ENCODE data around the gene JUN. TPM values are rescaled to one million over a fixed set of nuclear protein-coding genes. Genes with fewer than 3 reads are reported as not detected.

The JUN gene
- total RNA-seq, 1 experiment from 2014 or later: 96.2 TPM

DNA sequence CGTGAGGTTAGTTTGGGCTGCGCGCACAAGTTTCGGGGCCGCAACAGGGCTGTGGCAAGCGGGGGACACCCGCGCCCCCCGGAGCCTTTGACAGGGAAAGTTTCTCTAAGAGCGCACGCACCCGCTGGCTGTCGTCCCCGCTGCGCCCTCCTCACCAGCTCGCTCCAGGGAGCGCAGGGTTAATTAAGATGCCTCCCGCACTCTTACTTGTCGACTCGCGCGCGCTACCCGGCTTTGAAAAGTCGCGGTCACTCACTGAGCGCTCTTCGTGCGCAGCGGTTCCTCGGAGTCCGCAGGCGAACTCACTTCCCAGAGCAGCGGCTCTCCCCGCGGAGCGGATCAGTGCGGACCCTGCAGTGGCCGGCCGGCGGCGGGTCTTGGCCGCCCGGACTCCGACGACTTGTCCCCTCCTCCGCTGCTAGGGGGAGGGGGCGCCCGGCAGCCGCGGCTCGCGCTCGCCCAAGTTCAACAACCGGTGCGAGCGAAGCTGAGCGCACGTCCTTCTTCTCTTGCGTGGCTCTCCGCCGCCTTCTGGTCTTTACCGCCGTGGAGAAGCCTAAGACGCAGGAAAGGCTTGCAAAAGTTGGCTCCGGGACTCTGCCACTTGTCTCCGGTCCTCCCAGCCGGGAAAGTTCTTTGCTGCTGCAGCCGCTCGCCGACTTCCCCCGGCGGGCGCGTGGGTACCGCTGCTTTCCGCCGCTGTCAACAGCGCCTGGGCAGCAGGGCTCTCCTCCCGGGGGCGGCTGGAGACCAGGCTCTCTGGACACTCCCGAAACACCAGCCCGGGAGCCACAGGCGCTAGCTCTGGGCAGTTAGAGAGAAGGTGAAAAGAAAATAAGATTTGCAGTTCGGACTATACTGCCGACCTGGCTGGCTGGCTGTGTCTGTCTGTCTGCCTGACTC, 506 bp downstream of the JUN start:
- Histone ChIP-seq H3K9me3 (replicated peaks) (0 out of 2 replicates have a peak, but pooled peaks cover 2% of the 10 kb centered on the region), H3K4me3 (peak overlapping the region; percentile 85), H3K27ac (peak overlapping the region; percentile 98), H3K36me3 (peaks cover 37% of the 10 kb centered on the region), H3K27me3 (no peaks in the 10 kb centered on the region), H3K4me1 (peaks cover 12% of the 10 kb centered on the region)
- DNase-seq: peak; percentile 62 to 70

DNA sequence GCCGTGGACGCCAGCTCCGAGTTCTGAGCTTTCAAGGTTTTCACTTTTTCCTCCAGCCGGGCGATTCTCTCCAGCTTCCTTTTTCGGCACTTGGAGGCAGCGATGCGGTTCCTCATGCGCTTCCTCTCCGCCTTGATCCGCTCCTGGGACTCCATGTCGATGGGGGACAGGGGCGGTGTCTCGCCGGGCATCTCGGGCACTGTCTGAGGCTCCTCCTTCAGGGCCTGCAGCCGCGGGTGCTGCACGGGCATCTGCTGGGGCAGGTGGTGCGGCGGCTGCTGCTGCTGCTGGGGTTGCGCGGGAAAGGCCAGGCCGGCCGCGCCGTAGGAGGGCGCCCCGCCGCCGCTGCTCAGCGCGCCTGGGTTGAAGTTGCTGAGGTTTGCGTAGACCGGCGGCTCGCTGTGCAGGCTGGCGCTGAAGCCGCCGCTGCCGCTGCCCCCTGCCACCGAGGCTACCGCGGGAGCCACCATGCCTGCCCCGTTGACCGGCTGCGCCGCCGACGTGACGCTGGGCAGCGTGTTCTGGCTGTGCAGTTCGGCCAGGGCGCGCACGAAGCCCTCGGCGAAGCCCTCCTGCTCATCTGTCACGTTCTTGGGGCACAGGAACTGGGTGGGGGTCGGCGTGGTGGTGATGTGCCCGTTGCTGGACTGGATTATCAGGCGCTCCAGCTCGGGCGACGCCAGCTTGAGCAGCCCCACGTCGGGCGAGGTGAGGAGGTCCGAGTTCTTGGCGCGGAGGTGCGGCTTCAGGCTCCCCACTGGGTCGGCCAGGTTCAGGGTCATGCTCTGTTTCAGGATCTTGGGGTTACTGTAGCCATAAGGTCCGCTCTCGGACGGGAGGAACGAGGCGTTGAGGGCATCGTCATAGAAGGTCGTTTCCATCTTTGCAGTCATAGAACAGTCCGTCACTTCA, 1.4 kb downstream of the JUN start:
- peak; percentile 62 to 71 for DNase-seq
- Histone ChIP-seq H3K27me3 (no peaks in the 10 kb centered on the region), H3K36me3 (peaks cover 37% of the 10 kb centered on the region), H3K9me3 (replicated peaks) (no peaks in the 10 kb centered on the region), H3K4me3 (peak overlapping the region; percentile 85), H3K4me1 (peaks cover 12% of the 10 kb centered on the region), H3K27ac (peak overlapping the region; percentile 98)

GRCh38 chr1:58781541-58782177, 2.2 kb downstream of the JUN start:
- Histone ChIP-seq H3K27ac (peak overlapping the region; percentile 98), H3K9me3 (replicated peaks) (no peaks in the 10 kb centered on the region), H3K27me3 (no peaks in the 10 kb centered on the region), H3K4me1 (peaks cover 12% of the 10 kb centered on the region), H3K36me3 (peaks cover 37% of the 10 kb centered on the region), H3K4me3 (peak overlapping the region; percentile 85)
- peak; percentile 71 to 87 for DNase-seq

GRCh38 chr1:58780836-58781452, 2.9 kb downstream of the JUN start:
- Histone ChIP-seq H3K9me3 (replicated peaks) (no peaks in the 10 kb centered on the region), H3K4me1 (peaks cover 10% of the 10 kb centered on the region), H3K36me3 (peaks cover 37% of the 10 kb centered on the region), H3K27ac (peak overlapping the region; percentile 98), H3K4me3 (peak overlapping the region; percentile 85), H3K27me3 (no peaks in the 10 kb centered on the region)
- DNase-seq: peak; percentile 21 to 42

DNA sequence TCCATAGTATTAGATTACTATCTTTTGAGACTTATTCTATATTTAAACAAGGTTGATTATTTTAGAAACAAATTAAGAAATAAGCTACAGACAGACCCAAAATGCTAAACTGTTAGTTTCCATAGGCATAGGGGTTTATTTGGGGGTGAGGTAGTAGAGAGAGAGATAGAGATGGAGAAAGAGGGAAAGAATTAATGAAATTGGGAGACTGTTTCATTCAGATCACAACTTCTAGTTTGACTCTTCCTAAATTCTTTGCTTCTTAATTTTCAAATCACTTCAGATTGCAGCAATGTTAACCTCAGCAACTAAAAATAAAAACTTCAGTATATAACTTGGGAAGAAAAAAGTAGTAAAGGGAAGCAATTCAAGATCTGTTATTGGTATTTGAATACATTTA, 3.4 kb downstream of the JUN start:
- Histone ChIP-seq H3K4me1 (peaks cover 8% of the 10 kb centered on the region), H3K4me3 (peak overlapping the region; percentile 85), H3K36me3 (peaks cover 37% of the 10 kb centered on the region), H3K27ac (peak overlapping the region; percentile 98; the same call in 1 of the 2 replicates), H3K9me3 (replicated peaks) (no peaks in the 10 kb centered on the region), H3K27me3 (no peaks in the 10 kb centered on the region)
- DNase-seq: no peak

DNA sequence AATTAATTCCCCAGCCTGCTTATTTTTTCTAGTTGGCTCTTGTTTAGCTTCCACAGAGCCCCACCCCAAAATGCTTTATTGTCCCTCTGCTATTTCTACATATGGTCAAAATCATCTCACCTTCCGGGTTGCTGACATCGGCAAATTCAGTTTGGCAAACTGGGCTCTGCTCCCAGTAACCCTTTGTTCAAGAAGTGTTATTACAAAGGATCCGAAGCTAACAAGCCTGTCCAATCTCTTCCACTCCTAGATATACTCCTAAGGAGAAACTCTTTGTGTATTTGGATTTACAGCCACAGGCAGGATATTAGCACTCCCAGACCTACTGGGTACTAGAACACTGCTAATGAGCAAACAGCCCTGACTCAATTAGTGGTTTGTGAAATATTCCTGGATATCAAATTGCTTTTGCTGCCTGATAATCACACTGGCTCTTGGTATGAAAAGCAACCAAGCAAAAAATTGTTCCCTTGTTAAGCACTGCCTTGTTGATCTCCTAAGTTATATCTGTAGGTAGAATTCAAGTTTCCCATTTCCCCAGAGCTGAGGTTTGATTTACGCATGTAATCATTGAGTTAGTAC, 4.0 kb downstream of the JUN start:
- peak overlapping the region; percentile 2 for H3K27ac ChIP-seq
- DNase-seq: peak; percentile 38 to 71
- H3K36me3 ChIP-seq: peaks cover 37% of the 10 kb centered on the region
- H3K4me1 ChIP-seq: peaks cover 8% of the 10 kb centered on the region
- peak overlapping the region; percentile 85 for H3K4me3 ChIP-seq
- H3K27me3 ChIP-seq: no peaks in the 10 kb centered on the region
- H3K9me3 ChIP-seq (replicated peaks): no peaks in the 10 kb centered on the region

DNA sequence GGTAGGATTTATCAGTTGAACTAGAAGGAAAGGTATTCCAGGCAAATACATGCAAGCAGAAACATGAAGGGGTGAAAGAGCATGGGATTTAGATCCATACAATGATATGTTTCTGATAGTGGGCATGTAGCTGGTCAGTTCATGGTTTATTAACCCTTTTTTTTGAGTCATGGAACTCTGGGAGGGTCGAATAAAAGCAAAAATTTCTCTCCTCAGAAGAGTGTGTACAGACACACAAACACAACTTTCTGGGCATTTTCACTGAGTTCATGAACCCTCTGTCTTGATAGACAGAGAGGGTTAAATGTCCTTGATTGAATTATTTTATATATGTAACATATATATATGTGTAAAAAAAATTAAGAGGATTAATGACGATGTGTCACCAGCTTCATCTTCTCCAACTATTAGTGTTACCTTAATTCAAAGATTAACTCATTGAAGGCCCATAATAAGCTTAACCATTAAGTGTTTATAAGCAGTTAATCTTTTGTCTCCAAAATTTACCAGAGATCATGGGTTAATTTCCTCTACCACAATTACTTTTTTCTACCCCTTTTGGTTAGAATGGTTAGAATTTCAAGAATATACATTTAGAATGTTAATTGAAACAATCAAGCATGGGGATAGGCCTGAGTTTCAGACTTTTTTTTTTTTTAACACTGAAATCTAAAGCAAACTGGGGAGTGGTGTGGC, 4.6 kb downstream of the JUN start:
- H3K27me3 ChIP-seq: no peaks in the 10 kb centered on the region
- H3K9me3 ChIP-seq (replicated peaks): no peaks in the 10 kb centered on the region
- peaks cover 37% of the 10 kb centered on the region for H3K36me3 ChIP-seq
- no peak overlapping the region for H3K4me3 ChIP-seq
- H3K27ac ChIP-seq: peak overlapping the region; percentile 2; the same call in 1 of the 2 replicates
- DNase-seq: no peak
- H3K4me1 ChIP-seq: peaks cover 11% of the 10 kb centered on the region

DNA sequence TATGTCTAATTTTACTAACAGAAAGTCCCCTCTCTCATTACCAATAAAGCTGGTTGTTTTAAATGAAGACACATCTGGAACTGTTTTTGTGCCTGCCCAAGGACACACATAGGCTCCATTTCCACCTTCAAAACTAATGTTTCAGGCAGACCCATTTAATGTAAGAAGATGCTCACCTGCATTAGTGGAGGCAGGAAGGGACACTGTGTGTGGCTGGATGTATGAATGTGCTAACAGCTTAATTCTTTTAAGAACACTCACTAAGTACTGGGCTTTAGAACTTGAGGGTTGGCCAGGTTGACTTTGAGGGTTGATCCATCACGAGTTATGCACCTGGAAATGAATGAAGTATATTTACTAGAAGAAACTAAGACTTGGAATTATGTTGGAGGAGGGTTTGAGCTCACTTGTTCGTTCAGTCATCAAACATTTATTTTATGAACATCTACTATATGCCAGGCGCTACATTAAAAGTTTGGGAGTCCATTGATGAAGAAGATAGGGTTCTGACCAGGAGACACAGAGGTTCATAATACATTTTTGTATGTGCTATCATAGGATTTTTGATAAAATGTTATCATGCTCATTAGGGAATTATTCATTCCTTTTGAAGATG, 5.4 kb downstream of the JUN start:
- no peak for DNase-seq
- no peak overlapping the region for H3K27ac ChIP-seq
- H3K36me3 ChIP-seq: peaks cover 35% of the 10 kb centered on the region
- H3K4me1 ChIP-seq: peaks cover 18% of the 10 kb centered on the region
- H3K4me3 ChIP-seq: no peak overlapping the region
- H3K9me3 ChIP-seq (replicated peaks): no peaks in the 10 kb centered on the region
- H3K27me3 ChIP-seq: no peaks in the 10 kb centered on the region

DNA sequence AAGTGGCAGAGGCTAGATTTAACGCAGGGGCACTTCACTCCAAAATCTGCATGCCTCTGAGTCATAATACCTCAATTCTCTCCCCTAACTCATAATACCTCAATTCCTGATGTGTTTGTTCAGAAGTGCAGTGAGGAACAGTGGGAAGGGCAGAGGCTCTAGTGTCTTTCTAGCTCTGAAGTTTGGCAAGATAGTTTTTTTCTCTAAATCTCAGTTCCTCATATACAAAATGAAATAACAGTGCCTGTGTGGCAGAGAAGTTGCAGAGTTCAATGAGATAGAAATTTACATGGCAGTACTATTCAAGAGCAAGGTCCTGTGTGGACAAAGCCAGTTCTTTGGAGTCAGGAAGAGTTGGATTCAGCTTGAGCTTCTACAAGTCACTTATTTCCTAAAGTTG, 9.8 kb downstream of the JUN start:
- Histone ChIP-seq H3K36me3 (no peaks in the 10 kb centered on the region), H3K9me3 (replicated peaks) (peaks cover 4% of the 10 kb centered on the region; the same call in 1 of the 2 replicates), H3K27ac (peak overlapping the region; percentile 46), H3K27me3 (no peaks in the 10 kb centered on the region), H3K4me3 (no peak overlapping the region), H3K4me1 (peaks cover 22% of the 10 kb centered on the region)
- no peak for DNase-seq

DNA sequence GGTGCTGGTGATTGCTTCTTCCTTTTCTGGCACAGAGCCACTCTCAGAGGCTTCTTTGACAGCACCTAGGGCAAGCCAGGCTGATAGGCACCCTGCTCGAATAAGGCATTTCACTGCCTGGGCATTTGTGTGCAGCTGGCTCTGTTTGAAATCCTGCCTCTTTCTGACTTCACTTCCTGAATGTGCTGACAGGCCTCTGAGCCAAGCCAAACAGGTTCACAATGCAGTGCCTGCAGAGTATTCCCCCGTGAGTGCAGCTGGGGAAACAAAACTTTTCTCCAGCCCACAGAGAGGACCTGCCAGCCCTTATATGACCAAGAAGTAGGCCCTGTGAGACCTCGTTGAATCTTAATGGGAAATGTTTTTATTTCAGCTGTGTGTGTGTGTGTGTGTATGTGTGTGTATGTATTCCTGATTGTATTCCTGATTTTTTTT, 10.4 kb downstream of the JUN start:
- no peak overlapping the region for H3K4me3 ChIP-seq
- H3K27ac ChIP-seq: peak overlapping the region; percentile 46
- H3K4me1 ChIP-seq: peaks cover 22% of the 10 kb centered on the region
- no peaks in the 10 kb centered on the region for H3K27me3 ChIP-seq
- H3K9me3 ChIP-seq (replicated peaks): peaks cover 4% of the 10 kb centered on the region; the same call in 1 of the 2 replicates
- H3K36me3 ChIP-seq: no peaks in the 10 kb centered on the region
- DNase-seq: peak; percentile 82 to 91

- peaks cover 22% of the 10 kb centered on the region for H3K4me1 ChIP-seq
- H3K27me3 ChIP-seq: no peaks in the 10 kb centered on the region
- H3K36me3 ChIP-seq: no peaks in the 10 kb centered on the region
- H3K27ac ChIP-seq: no peak overlapping the region
- H3K4me3 ChIP-seq: no peak overlapping the region
- peaks cover 4% of the 10 kb centered on the region; the same call in 1 of the 2 replicates for H3K9me3 ChIP-seq (replicated peaks)
- DNase-seq: no peak
Observed at GRCh38 chr1:58769809-58770320, 14.0 kb downstream of the JUN start.

GRCh38 chr1:58768971-58769808, 14.7 kb downstream of the JUN start:
- H3K27me3 ChIP-seq: no peaks in the 10 kb centered on the region
- no peak overlapping the region for H3K27ac ChIP-seq
- peak; percentile 79 to 88 for DNase-seq
- peaks cover 4% of the 10 kb centered on the region; the same call in 1 of the 2 replicates for H3K9me3 ChIP-seq (replicated peaks)
- H3K4me3 ChIP-seq: no peak overlapping the region
- no peaks in the 10 kb centered on the region for H3K36me3 ChIP-seq
- H3K4me1 ChIP-seq: peaks cover 18% of the 10 kb centered on the region

Measured in SJCRH30 (cell line).